ENCODE data around the gene SMYD3.

The SMYD3 gene

GRCh38 chr1:246506674-246507481 lies at the start of gene SMYD3:
Gene SMYD3 (minus strand): TSS chr1:246507279.
- Histone ChIP-seq H3K27ac (ENCODE audit: low read depth in 2 of 2, low read length in 2 of 2) (peak within 1 kb of the TSS; percentile 30 to 65), H3K4me3 (ENCODE audit: low read length in 2 of 2) (peak within 1 kb of the TSS; percentile 79 to 95), H3K27me3 (ENCODE audit: control insufficient read depth in 2 of 2, insufficient read depth in 2 of 2, low read length in 2 of 2) (no peaks in the 10 kb centered on the region)

GRCh38 chr1:246554201-246554600 lies 47.1 kb upstream of the SMYD3 start:
- H3K4me1 ChIP-seq (ENCODE audit: control insufficient read depth in 2 of 2, insufficient read depth in 2 of 2, low read length in 2 of 2): no peaks in the 10 kb centered on the region
- no peaks in the 10 kb centered on the region for H3K27me3 ChIP-seq (ENCODE audit: control insufficient read depth in 2 of 2, insufficient read depth in 2 of 2, low read length in 2 of 2)
- no peak overlapping the region for H3K4me3 ChIP-seq (ENCODE audit: low read length in 2 of 2)
- no peak overlapping the region for H3K27ac ChIP-seq (ENCODE audit: low read depth in 2 of 2, low read length in 2 of 2)
- no peaks in the 10 kb centered on the region for H3K9me3 ChIP-seq (ENCODE audit: control insufficient read depth in 2 of 2, low read length in 2 of 2)
- peaks cover 27 to 42% of the 10 kb centered on the region in 2 donors for H3K36me3 ChIP-seq (ENCODE audit: control insufficient read depth in 2 of 2, insufficient read depth in 2 of 2, low read length in 2 of 2)
- H3K9ac ChIP-seq (ENCODE audit: low read depth in 1 of 2, low read length in 2 of 2): no peak overlapping the region

More at GRCh38 chr1:246506674-246507481, at the start of gene SMYD3:
- no peaks in the 10 kb centered on the region for H3K9me3 ChIP-seq (ENCODE audit: control insufficient read depth in 2 of 2, low read length in 2 of 2)
- H3K9ac ChIP-seq (ENCODE audit: low read depth in 1 of 2, low read length in 2 of 2): peak within 1 kb of the TSS; percentile 70 to 83
- H3K36me3 ChIP-seq (ENCODE audit: control insufficient read depth in 2 of 2, insufficient read depth in 2 of 2, low read length in 2 of 2): no peaks in the 10 kb centered on the region
- peaks cover 0 to 16% of the 10 kb centered on the region in 2 donors for H3K4me1 ChIP-seq (ENCODE audit: control insufficient read depth in 2 of 2, insufficient read depth in 2 of 2, low read length in 2 of 2)

GRCh38 chr1:246552110-246552509 lies 45.0 kb upstream of the SMYD3 start:
- Histone ChIP-seq H3K27ac (ENCODE audit: low read depth in 2 of 2, low read length in 2 of 2) (no peak overlapping the region), H3K27me3 (ENCODE audit: control insufficient read depth in 2 of 2, insufficient read depth in 2 of 2, low read length in 2 of 2) (no peaks in the 10 kb centered on the region), H3K9ac (ENCODE audit: low read depth in 1 of 2, low read length in 2 of 2) (no peak overlapping the region), H3K4me3 (ENCODE audit: low read length in 2 of 2) (no peak overlapping the region), H3K4me1 (ENCODE audit: control insufficient read depth in 2 of 2, insufficient read depth in 2 of 2, low read length in 2 of 2) (no peaks in the 10 kb centered on the region), H3K36me3 (ENCODE audit: control insufficient read depth in 2 of 2, insufficient read depth in 2 of 2, low read length in 2 of 2) (peaks cover 32 to 36% of the 10 kb centered on the region in 2 donors), H3K9me3 (ENCODE audit: control insufficient read depth in 2 of 2, low read length in 2 of 2) (no peaks in the 10 kb centered on the region)

- H3K36me3 ChIP-seq (ENCODE audit: control insufficient read depth in 2 of 2, insufficient read depth in 2 of 2, low read length in 2 of 2): peaks cover 28 to 33% of the 10 kb centered on the region in 2 donors
- no peak overlapping the region for H3K4me3 ChIP-seq (ENCODE audit: low read length in 2 of 2)
- no peaks in the 10 kb centered on the region for H3K4me1 ChIP-seq (ENCODE audit: control insufficient read depth in 2 of 2, insufficient read depth in 2 of 2, low read length in 2 of 2)
Observed at GRCh38 chr1:246550402-246550801, 43.3 kb upstream of the SMYD3 start.

GRCh38 chr1:246549665-246550064 lies 42.6 kb upstream of the SMYD3 start:
- H3K9me3 ChIP-seq (ENCODE audit: control insufficient read depth in 2 of 2, low read length in 2 of 2): no peaks in the 10 kb centered on the region
- no peak overlapping the region for H3K27ac ChIP-seq (ENCODE audit: low read depth in 2 of 2, low read length in 2 of 2)
- peaks cover 27 to 29% of the 10 kb centered on the region in 2 donors for H3K36me3 ChIP-seq (ENCODE audit: control insufficient read depth in 2 of 2, insufficient read depth in 2 of 2, low read length in 2 of 2)
- no peaks in the 10 kb centered on the region for H3K4me1 ChIP-seq (ENCODE audit: control insufficient read depth in 2 of 2, insufficient read depth in 2 of 2, low read length in 2 of 2)
- H3K9ac ChIP-seq (ENCODE audit: low read depth in 1 of 2, low read length in 2 of 2): no peak overlapping the region
- no peaks in the 10 kb centered on the region for H3K27me3 ChIP-seq (ENCODE audit: control insufficient read depth in 2 of 2, insufficient read depth in 2 of 2, low read length in 2 of 2)
- H3K4me3 ChIP-seq (ENCODE audit: low read length in 2 of 2): no peak overlapping the region

More at GRCh38 chr1:246550402-246550801, 43.3 kb upstream of the SMYD3 start:
- no peaks in the 10 kb centered on the region for H3K9me3 ChIP-seq (ENCODE audit: control insufficient read depth in 2 of 2, low read length in 2 of 2)
- H3K9ac ChIP-seq (ENCODE audit: low read depth in 1 of 2, low read length in 2 of 2): no peak overlapping the region
- H3K27ac ChIP-seq (ENCODE audit: low read depth in 2 of 2, low read length in 2 of 2): no peak overlapping the region
- H3K27me3 ChIP-seq (ENCODE audit: control insufficient read depth in 2 of 2, insufficient read depth in 2 of 2, low read length in 2 of 2): no peaks in the 10 kb centered on the region

GRCh38 chr1:246544001-246544400 lies 36.9 kb upstream of the SMYD3 start:
- peaks cover 34 to 36% of the 10 kb centered on the region in 2 donors for H3K36me3 ChIP-seq (ENCODE audit: control insufficient read depth in 2 of 2, insufficient read depth in 2 of 2, low read length in 2 of 2)
- no peak overlapping the region for H3K27ac ChIP-seq (ENCODE audit: low read depth in 2 of 2, low read length in 2 of 2)
- no peak overlapping the region for H3K4me3 ChIP-seq (ENCODE audit: low read length in 2 of 2)
- no peaks in the 10 kb centered on the region for H3K27me3 ChIP-seq (ENCODE audit: control insufficient read depth in 2 of 2, insufficient read depth in 2 of 2, low read length in 2 of 2)
- H3K9ac ChIP-seq (ENCODE audit: low read depth in 1 of 2, low read length in 2 of 2): no peak overlapping the region
- H3K4me1 ChIP-seq (ENCODE audit: control insufficient read depth in 2 of 2, insufficient read depth in 2 of 2, low read length in 2 of 2): no peaks in the 10 kb centered on the region
- no peaks in the 10 kb centered on the region for H3K9me3 ChIP-seq (ENCODE audit: control insufficient read depth in 2 of 2, low read length in 2 of 2)

GRCh38 chr1:246540738-246541491 lies 33.8 kb upstream of the SMYD3 start:
- Histone ChIP-seq H3K27me3 (ENCODE audit: control insufficient read depth in 2 of 2, insufficient read depth in 2 of 2, low read length in 2 of 2) (no peaks in the 10 kb centered on the region), H3K4me3 (ENCODE audit: low read length in 2 of 2) (no peak overlapping the region), H3K9ac (ENCODE audit: low read depth in 1 of 2, low read length in 2 of 2) (no peak overlapping the region), H3K36me3 (ENCODE audit: control insufficient read depth in 2 of 2, insufficient read depth in 2 of 2, low read length in 2 of 2) (peaks cover 31 to 32% of the 10 kb centered on the region in 2 donors), H3K4me1 (ENCODE audit: control insufficient read depth in 2 of 2, insufficient read depth in 2 of 2, low read length in 2 of 2) (peaks cover 0 to 3% of the 10 kb centered on the region in 2 donors), H3K27ac (ENCODE audit: low read depth in 2 of 2, low read length in 2 of 2) (no peak overlapping the region), H3K9me3 (ENCODE audit: control insufficient read depth in 2 of 2, low read length in 2 of 2) (no peaks in the 10 kb centered on the region)

- H3K4me3 ChIP-seq (ENCODE audit: low read length in 2 of 2): no peak overlapping the region
- no peak overlapping the region for H3K9ac ChIP-seq (ENCODE audit: low read depth in 1 of 2, low read length in 2 of 2)
- H3K9me3 ChIP-seq (ENCODE audit: control insufficient read depth in 2 of 2, low read length in 2 of 2): no peaks in the 10 kb centered on the region
- peak overlapping the region; percentile 26 to 78 for H3K27ac ChIP-seq (ENCODE audit: low read depth in 2 of 2, low read length in 2 of 2)
- peaks cover 11 to 17% of the 10 kb centered on the region in 2 donors for H3K36me3 ChIP-seq (ENCODE audit: control insufficient read depth in 2 of 2, insufficient read depth in 2 of 2, low read length in 2 of 2)
- peaks cover 0 to 3% of the 10 kb centered on the region in 2 donors for H3K4me1 ChIP-seq (ENCODE audit: control insufficient read depth in 2 of 2, insufficient read depth in 2 of 2, low read length in 2 of 2)
- H3K27me3 ChIP-seq (ENCODE audit: control insufficient read depth in 2 of 2, insufficient read depth in 2 of 2, low read length in 2 of 2): no peaks in the 10 kb centered on the region
Observed at GRCh38 chr1:246537887-246538286, 30.8 kb upstream of the SMYD3 start.

GRCh38 chr1:246537441-246537840 lies 30.4 kb upstream of the SMYD3 start:
- Histone ChIP-seq H3K27ac (ENCODE audit: low read depth in 2 of 2, low read length in 2 of 2) (no peak overlapping the region), H3K4me3 (ENCODE audit: low read length in 2 of 2) (no peak overlapping the region), H3K9ac (ENCODE audit: low read depth in 1 of 2, low read length in 2 of 2) (no peak overlapping the region), H3K27me3 (ENCODE audit: control insufficient read depth in 2 of 2, insufficient read depth in 2 of 2, low read length in 2 of 2) (no peaks in the 10 kb centered on the region), H3K4me1 (ENCODE audit: control insufficient read depth in 2 of 2, insufficient read depth in 2 of 2, low read length in 2 of 2) (peaks cover 0 to 3% of the 10 kb centered on the region in 2 donors), H3K36me3 (ENCODE audit: control insufficient read depth in 2 of 2, insufficient read depth in 2 of 2, low read length in 2 of 2) (peaks cover 10 to 16% of the 10 kb centered on the region in 2 donors), H3K9me3 (ENCODE audit: control insufficient read depth in 2 of 2, low read length in 2 of 2) (no peaks in the 10 kb centered on the region)

- Histone ChIP-seq H3K27me3 (ENCODE audit: control insufficient read depth in 2 of 2, insufficient read depth in 2 of 2, low read length in 2 of 2) (no peaks in the 10 kb centered on the region), H3K4me1 (ENCODE audit: control insufficient read depth in 2 of 2, insufficient read depth in 2 of 2, low read length in 2 of 2) (peaks cover 0 to 3% of the 10 kb centered on the region in 2 donors), H3K27ac (ENCODE audit: low read depth in 2 of 2, low read length in 2 of 2) (no peak overlapping the region), H3K9ac (ENCODE audit: low read depth in 1 of 2, low read length in 2 of 2) (no peak overlapping the region), H3K36me3 (ENCODE audit: control insufficient read depth in 2 of 2, insufficient read depth in 2 of 2, low read length in 2 of 2) (no peaks in the 10 kb centered on the region), H3K4me3 (ENCODE audit: low read length in 2 of 2) (no peak overlapping the region), H3K9me3 (ENCODE audit: control insufficient read depth in 2 of 2, low read length in 2 of 2) (peaks cover 0 to 6% of the 10 kb centered on the region in 2 donors)
Observed at GRCh38 chr1:246534114-246534513, 27.0 kb upstream of the SMYD3 start.

Data from mucosa of rectum (tissue), 2 donors.